Fibroblast of lung (primary cell): ENCODE data around the gene GPC6.

ENCODE experiments used
- CTCF ChIP-seq, 2 donors: IDR thresholded peaks in 1 of 2; conservative IDR thresholded peaks in 1 of 2; 1 replicate in 1 of 2; 2 replicates in 1 of 2; pipeline ENCODE4 v1.5.1; 2011 to 2012; ENCODE audit warnings: low read length in 2 of 2, control low read depth in 1 of 2, inconsistent platforms in 1 of 2, low read depth in 1 of 2, mild to moderate bottlenecking in 1 of 2
- EZH2 ChIP-seq: IDR thresholded peaks from 2 replicates; pipeline ENCODE4 v1.5.1; 2012; ENCODE audit warnings: low read length, control low read depth, mild to moderate bottlenecking; ENCODE audit errors: missing control alignments

GRCh38 chr13:93320942-93321341 is 94.3 kb downstream of the GPC6 start:
- TF ChIP-seq CTCF (conservative IDR thresholded peaks at IDR 0.05 in 1 of 2, IDR thresholded peaks at IDR 0.05 in 1 of 2; ENCODE audit: low read depth in 1 of 2, low read length in 2 of 2): no peak
- no peak for TF ChIP-seq EZH2
